GM23338 (cell line): ENCODE measurements around the gene STING1. TPM values are rescaled to one million over a fixed set of nuclear protein-coding genes. Genes with fewer than 3 reads are reported as not detected.

Experiments
- ATAC-seq: fragments of 200-7000 bp; cut with Tn5 transposase; 3 replicates; pipeline ENCODE4 v1.9.1; 2020
- DNase-seq: peaks from one replicate; pipeline ENCODE4 v3.0.0-alpha.2; 2015; ENCODE audit warnings: low spot score
- H2AFZ ChIP-seq: fragments of 200-600 bp; sonication (generic); 2 replicates; pipeline ENCODE4 v1.8.0; 2016; ENCODE audit warnings: antibody characterized with exemption, mild to moderate bottlenecking, moderate library complexity
- H3F3A ChIP-seq: fragments of 200-600 bp; sonication (generic); replicated peaks from 2 replicates; pipeline ENCODE4 v1.8.0; 2017; ENCODE audit warnings: antibody characterized with exemption, mixed run types, low read depth
- H3K27ac ChIP-seq: fragments of 200-600 bp; sonication (generic); 2 replicates; pipeline ENCODE4 v1.6.1; 2016; ENCODE audit warnings: low read depth
- H3K27me3 ChIP-seq: fragments of 200-600 bp; sonication (generic); 2 replicates; pipeline ENCODE4 v1.8.0; 2016; ENCODE audit warnings: mild to moderate bottlenecking, mixed run types, moderate library complexity; ENCODE audit not compliant: insufficient read depth
- H3K36me3 ChIP-seq: fragments of 200-600 bp; sonication (generic); 2 replicates; pipeline ENCODE4 v1.8.0; 2016; ENCODE audit warnings: mild to moderate bottlenecking; ENCODE audit not compliant: insufficient read depth
- H3K4me1 ChIP-seq: fragments of 200-600 bp; sonication (generic); 2 replicates; pipeline ENCODE4 v1.8.0; 2016; ENCODE audit warnings: mild to moderate bottlenecking, moderate library complexity; ENCODE audit not compliant: insufficient read depth
- H3K4me2 ChIP-seq: fragments of 200-600 bp; sonication (generic); 2 replicates; pipeline ENCODE4 v1.7.1; 2017; ENCODE audit warnings: mixed run types
- H3K4me3 ChIP-seq: fragments of 200-600 bp; sonication (generic); 2 replicates; pipeline ENCODE4 v1.6.1; 2016; ENCODE audit warnings: mixed run types
- H3K79me2 ChIP-seq: fragments of 200-600 bp; sonication (generic); replicated peaks from 2 replicates; pipeline ENCODE4 v1.8.0; 2017; ENCODE audit warnings: mild to moderate bottlenecking; ENCODE audit not compliant: insufficient read depth
- H3K9me2 ChIP-seq: fragments of 200-600 bp; sonication (generic); 2 replicates; pipeline ENCODE4 v1.8.0; 2017; ENCODE audit not compliant: insufficient read depth
- H4K20me1 ChIP-seq: fragments of 200-600 bp; sonication (generic); replicated peaks from 2 replicates; pipeline ENCODE4 v1.8.0; 2017; ENCODE audit warnings: mild to moderate bottlenecking; ENCODE audit not compliant: insufficient read depth
- H3K27ac Mint-ChIP-seq: 2 replicates; pipeline ENCODE4 v1.8.0; 2020; ENCODE audit warnings: inconsistent platforms, mild to moderate bottlenecking, moderate library complexity, mixed read lengths
- H3K27me3 Mint-ChIP-seq: 3 replicates; pipeline ENCODE4 v1.8.0; 2022; ENCODE audit warnings: low read depth, mild to moderate bottlenecking, moderate library complexity, mixed read lengths, inconsistent platforms; ENCODE audit not compliant: insufficient read depth, poor library complexity
- H3K36me3 Mint-ChIP-seq: 3 replicates; pipeline ENCODE4 v1.8.0; 2021; ENCODE audit warnings: low read depth, mild to moderate bottlenecking, inconsistent platforms, moderate library complexity, mixed read lengths
- H3K4me1 Mint-ChIP-seq: 3 replicates; pipeline ENCODE4 v1.8.0; 2020; ENCODE audit warnings: mild to moderate bottlenecking, inconsistent platforms, mixed read lengths
- H3K4me3 Mint-ChIP-seq: 3 replicates; pipeline ENCODE4 v1.8.0; 2021; ENCODE audit warnings: moderate library complexity, mild to moderate bottlenecking, inconsistent platforms, mixed read lengths
- H3K9me3 Mint-ChIP-seq: 3 replicates; pipeline ENCODE4 v1.8.0; 2020; ENCODE audit warnings: moderate library complexity, mild to moderate bottlenecking, inconsistent platforms, mixed read lengths
- CREB1 ChIP-seq: fragments of 250-450 bp; sonication (Bioruptor Pico); IDR thresholded peaks from 2 replicates; pipeline ENCODE4 v1.5.0; 2020; ENCODE audit warnings: low read depth, mild to moderate bottlenecking, moderate library complexity
- EZH2 ChIP-seq: fragments of 200-600 bp; sonication (generic); IDR thresholded peaks from one replicate; pipeline ENCODE4 v1.8.0; 2017; ENCODE audit warnings: antibody characterized with exemption, mild to moderate bottlenecking, low read depth; ENCODE audit not compliant: unreplicated experiment
- JUNB ChIP-seq: IDR thresholded peaks from one replicate; pipeline ENCODE4 v1.6.1; 2016; ENCODE audit warnings: antibody characterized with exemption; ENCODE audit not compliant: unreplicated experiment
- NANOG ChIP-seq: IDR thresholded peaks from 2 replicates; pipeline ENCODE4 v1.6.1; 2016; ENCODE audit warnings: antibody characterized with exemption, borderline replicate concordance
- ZNF114 ChIP-seq: fragments of 250-450 bp; sonication (Bioruptor Pico); IDR thresholded peaks from 2 replicates; pipeline ENCODE4 v1.5.0; 2020; ENCODE audit warnings: mild to moderate bottlenecking, moderate library complexity
- ZNF331 ChIP-seq: fragments of 250-450 bp; sonication (Bioruptor Pico); IDR thresholded peaks from 2 replicates; pipeline ENCODE4 v1.5.0; 2020; ENCODE audit warnings: low read depth, mild to moderate bottlenecking, moderate library complexity
- polyA plus RNA-seq: library from polyadenylated mRNA; unstranded; fragments of >200 nt; fragmentation: Nextera tagmentation; extraction: Ambion mirVana; gene quantifications from 2 replicates; pipeline ENCODE4 v1.2.1, GENCODE V29; 2016
- total RNA-seq: library from RNA; depleted of rRNA; stranded (reverse); fragments of >200 nt; shearing (Covaris generic); gene quantifications from 2 replicates; pipeline ENCODE4 v1.2.3, GENCODE V29; 2014
- TF ChIP-seq, protein P1 (sequence below): IDR thresholded peaks from 2 replicates; pipeline ENCODE4 v1.6.1; 2016; ENCODE audit warnings: antibody characterized with exemption
- TF ChIP-seq, protein P2 (sequence below), 2 experiments: fragments of 200-600 bp in 1 of 2; sonication (generic) in 1 of 2; conservative IDR thresholded peaks; 2 replicates each; pipeline versions ENCODE4 v1.5.1 to v1.6.1; 2016 to 2017; ENCODE audit warnings: antibody characterized with exemption in 2 of 2, low read depth in 2 of 2, mild to moderate bottlenecking in 2 of 2, moderate library complexity in 1 of 2
- TF ChIP-seq, protein P3 (sequence below): fragments of 250-450 bp; sonication (Bioruptor Pico); IDR thresholded peaks from 2 replicates; pipeline ENCODE4 v1.5.0; 2020; ENCODE audit warnings: mild to moderate bottlenecking, moderate library complexity

STING1 gene
- total and polyA plus RNA-seq, 2 experiments from 2014 or later, result 0.66 TPM; not detected in 1

DNA sequence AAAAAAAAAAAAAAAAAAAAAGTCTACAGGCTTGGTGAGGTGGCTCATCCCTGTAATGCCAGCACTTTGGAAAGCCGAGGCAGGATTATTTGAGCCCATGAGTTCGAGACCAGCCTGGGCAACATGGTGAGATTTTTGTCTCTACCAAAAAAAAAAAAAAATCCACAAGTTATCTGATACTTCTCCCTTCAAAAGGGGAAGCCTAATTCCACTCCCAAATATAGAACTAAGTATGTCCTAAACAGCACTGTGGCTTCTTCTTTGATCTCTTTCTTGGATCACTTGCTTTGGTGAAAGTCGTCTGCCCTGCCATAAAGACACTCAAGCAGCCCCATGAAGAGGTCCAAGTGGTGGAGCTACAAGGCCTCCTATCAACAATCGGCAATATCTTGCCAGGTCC, 18.8 kb upstream of the STING1 start (continued):
- TF ChIP-seq, protein P1, sequence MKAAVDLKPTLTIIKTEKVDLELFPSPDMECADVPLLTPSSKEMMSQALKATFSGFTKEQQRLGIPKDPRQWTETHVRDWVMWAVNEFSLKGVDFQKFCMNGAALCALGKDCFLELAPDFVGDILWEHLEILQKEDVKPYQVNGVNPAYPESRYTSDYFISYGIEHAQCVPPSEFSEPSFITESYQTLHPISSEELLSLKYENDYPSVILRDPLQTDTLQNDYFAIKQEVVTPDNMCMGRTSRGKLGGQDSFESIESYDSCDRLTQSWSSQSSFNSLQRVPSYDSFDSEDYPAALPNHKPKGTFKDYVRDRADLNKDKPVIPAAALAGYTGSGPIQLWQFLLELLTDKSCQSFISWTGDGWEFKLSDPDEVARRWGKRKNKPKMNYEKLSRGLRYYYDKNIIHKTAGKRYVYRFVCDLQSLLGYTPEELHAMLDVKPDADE, result no peak
- TF ChIP-seq, protein P2, sequence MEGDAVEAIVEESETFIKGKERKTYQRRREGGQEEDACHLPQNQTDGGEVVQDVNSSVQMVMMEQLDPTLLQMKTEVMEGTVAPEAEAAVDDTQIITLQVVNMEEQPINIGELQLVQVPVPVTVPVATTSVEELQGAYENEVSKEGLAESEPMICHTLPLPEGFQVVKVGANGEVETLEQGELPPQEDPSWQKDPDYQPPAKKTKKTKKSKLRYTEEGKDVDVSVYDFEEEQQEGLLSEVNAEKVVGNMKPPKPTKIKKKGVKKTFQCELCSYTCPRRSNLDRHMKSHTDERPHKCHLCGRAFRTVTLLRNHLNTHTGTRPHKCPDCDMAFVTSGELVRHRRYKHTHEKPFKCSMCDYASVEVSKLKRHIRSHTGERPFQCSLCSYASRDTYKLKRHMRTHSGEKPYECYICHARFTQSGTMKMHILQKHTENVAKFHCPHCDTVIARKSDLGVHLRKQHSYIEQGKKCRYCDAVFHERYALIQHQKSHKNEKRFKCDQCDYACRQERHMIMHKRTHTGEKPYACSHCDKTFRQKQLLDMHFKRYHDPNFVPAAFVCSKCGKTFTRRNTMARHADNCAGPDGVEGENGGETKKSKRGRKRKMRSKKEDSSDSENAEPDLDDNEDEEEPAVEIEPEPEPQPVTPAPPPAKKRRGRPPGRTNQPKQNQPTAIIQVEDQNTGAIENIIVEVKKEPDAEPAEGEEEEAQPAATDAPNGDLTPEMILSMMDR (conservative IDR thresholded peaks at IDR 0.05; ENCODE audit: low read depth in 2 of 2), result no peak
- TF ChIP-seq NANOG (no peak), JUNB (no peak), EZH2 (no peak), ZNF331 (CRISPR knock-in tag) (no peak), CREB1 (CRISPR knock-in tag) (no peak)

DNA sequence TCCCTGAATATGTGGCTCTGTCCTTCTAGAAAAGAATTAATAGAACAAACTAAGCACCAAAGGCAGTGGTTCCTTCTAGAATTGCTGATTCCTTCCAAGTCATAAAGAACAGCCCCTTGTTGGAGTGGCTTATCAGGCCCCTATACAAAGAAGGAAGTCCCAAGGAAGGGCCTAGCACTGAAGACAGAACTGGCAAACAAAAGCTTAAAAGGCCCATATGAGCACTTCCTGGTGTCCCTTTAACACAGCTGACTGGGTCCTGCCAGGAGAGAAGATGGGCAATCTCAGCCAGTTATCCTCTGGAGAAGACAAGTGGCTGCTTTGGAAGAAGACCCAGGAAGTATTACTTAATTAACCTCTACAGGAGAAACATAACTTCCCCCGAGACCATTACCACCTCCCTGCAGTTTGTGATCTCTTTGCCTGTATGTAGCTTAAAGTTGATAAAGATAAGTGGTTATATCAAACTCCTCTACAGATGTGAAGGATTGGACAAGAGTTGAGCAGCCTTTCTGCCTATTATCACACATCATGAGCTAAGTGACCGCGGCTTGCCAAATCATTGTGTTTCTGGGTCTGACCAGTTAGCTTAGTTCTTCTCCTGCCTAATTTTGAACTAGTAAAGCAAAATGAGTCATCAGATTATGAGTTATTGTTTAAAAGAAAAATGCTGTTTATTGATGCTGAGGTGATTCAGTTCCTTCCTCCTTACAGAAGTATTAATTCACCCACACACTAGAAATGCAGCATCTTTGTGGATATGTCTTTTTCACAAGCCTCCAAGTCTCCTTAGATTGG, 13.3 kb upstream of the STING1 start:
- Histone ChIP-seq H3K27ac (no peak overlapping the region), H3K79me2 (no peaks in the 10 kb centered on the region), H3F3A (no peaks in the 10 kb centered on the region), H3K9me2 (no peaks in the 10 kb centered on the region), H3K4me1 (no peaks in the 10 kb centered on the region), H4K20me1 (no peaks in the 10 kb centered on the region), H3K4me3 (no peak overlapping the region), H2AFZ (no peak overlapping the region), H3K27me3 (no peaks in the 10 kb centered on the region), H3K36me3 (no peaks in the 10 kb centered on the region), H3K4me2 (no peak overlapping the region)
- H3K4me3 Mint-ChIP-seq, result no peak overlapping the region
- no peaks in the 10 kb centered on the region for H3K4me1 Mint-ChIP-seq
- DNase-seq (no peak), ATAC-seq (no peak)
- no peaks in the 10 kb centered on the region for H3K9me3 Mint-ChIP-seq
- no peak overlapping the region for H3K27ac Mint-ChIP-seq
- H3K27me3 Mint-ChIP-seq, result peaks cover 4% of the 10 kb centered on the region
- no peaks in the 10 kb centered on the region for H3K36me3 Mint-ChIP-seq
- no peak for TF ChIP-seq ZNF331 (CRISPR knock-in tag)
- TF ChIP-seq, protein P2 (conservative IDR thresholded peaks at IDR 0.05; ENCODE audit: low read depth in 2 of 2), result no peak
- no peak for TF ChIP-seq JUNB
- TF ChIP-seq, protein P3, sequence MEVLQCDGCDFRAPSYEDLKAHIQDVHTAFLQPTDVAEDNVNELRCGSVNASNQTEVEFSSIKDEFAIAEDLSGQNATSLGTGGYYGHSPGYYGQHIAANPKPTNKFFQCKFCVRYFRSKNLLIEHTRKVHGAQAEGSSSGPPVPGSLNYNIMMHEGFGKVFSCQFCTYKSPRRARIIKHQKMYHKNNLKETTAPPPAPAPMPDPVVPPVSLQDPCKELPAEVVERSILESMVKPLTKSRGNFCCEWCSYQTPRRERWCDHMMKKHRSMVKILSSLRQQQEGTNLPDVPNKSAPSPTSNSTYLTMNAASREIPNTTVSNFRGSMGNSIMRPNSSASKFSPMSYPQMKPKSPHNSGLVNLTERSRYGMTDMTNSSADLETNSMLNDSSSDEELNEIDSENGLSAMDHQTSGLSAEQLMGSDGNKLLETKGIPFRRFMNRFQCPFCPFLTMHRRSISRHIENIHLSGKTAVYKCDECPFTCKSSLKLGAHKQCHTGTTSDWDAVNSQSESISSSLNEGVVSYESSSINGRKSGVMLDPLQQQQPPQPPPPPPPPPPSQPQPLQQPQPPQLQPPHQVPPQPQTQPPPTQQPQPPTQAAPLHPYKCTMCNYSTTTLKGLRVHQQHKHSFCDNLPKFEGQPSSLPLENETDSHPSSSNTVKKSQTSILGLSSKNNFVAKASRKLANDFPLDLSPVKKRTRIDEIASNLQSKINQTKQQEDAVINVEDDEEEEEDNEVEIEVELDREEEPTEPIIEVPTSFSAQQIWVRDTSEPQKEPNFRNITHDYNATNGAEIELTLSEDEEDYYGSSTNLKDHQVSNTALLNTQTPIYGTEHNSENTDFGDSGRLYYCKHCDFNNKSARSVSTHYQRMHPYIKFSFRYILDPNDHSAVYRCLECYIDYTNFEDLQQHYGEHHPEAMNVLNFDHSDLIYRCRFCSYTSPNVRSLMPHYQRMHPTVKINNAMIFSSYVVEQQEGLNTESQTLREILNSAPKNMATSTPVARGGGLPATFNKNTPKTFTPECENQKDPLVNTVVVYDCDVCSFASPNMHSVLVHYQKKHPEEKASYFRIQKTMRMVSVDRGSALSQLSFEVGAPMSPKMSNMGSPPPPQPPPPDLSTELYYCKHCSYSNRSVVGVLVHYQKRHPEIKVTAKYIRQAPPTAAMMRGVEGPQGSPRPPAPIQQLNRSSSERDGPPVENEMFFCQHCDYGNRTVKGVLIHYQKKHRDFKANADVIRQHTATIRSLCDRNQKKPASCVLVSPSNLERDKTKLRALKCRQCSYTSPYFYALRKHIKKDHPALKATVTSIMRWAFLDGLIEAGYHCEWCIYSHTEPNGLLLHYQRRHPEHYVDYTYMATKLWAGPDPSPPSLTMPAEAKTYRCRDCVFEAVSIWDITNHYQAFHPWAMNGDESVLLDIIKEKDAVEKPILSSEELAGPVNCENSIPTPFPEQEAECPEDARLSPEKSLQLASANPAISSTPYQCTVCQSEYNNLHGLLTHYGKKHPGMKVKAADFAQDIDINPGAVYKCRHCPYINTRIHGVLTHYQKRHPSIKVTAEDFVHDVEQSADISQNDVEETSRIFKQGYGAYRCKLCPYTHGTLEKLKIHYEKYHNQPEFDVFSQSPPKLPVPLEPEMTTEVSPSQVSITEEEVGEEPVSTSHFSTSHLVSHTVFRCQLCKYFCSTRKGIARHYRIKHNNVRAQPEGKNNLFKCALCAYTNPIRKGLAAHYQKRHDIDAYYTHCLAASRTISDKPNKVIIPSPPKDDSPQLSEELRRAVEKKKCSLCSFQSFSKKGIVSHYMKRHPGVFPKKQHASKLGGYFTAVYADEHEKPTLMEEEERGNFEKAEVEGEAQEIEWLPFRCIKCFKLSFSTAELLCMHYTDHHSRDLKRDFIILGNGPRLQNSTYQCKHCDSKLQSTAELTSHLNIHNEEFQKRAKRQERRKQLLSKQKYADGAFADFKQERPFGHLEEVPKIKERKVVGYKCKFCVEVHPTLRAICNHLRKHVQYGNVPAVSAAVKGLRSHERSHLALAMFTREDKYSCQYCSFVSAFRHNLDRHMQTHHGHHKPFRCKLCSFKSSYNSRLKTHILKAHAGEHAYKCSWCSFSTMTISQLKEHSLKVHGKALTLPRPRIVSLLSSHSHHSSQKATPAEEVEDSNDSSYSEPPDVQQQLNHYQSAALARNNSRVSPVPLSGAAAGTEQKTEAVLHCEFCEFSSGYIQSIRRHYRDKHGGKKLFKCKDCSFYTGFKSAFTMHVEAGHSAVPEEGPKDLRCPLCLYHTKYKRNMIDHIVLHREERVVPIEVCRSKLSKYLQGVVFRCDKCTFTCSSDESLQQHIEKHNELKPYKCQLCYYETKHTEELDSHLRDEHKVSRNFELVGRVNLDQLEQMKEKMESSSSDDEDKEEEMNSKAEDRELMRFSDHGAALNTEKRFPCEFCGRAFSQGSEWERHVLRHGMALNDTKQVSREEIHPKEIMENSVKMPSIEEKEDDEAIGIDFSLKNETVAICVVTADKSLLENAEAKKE, result no peak
- no peak for TF ChIP-seq EZH2
- no peak for TF ChIP-seq ZNF114 (CRISPR knock-in tag)
